ENCODE measurements around the gene TPH2. TPM values are rescaled to one million over a fixed set of nuclear protein-coding genes. Genes with fewer than 3 reads are reported as not detected.

Gene TPH2
- total and polyA plus RNA-seq, 2 of the 13 experiments (the other 11 are each of a cell fraction or from before 2014, with no cell fraction given) = not detected

DNA sequence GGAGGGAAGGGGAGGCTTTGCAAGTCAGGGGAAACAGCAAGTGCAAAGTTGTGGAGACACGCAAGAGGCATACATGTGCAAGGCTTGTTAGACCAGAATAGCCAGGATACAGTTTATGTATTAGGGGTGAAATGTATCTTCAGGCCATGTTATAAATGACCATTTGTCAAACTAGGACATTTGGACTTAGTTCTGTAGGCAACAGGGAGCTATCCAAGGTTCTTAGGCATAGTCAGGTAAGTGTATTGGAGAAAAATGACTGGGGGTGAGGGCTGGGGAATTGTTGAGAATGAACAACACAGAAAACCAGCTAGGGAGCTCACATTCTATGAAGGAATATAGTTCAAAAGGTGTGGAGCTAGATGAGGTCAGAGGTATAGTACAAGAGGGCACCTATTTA lies 42.5 kb downstream of the TPH2 start:
- Histone ChIP-seq H3K27me3 (ENCODE audit: control insufficient read depth in 1 of 2, insufficient read depth in 2 of 2, low read length in 2 of 2) (peaks cover 0 to 7% of the 10 kb centered on the region in 2 experiments; a peak in 2 of 5 replicates), H3K4me3 (replicated peaks in 1 of 3; ENCODE audit: insufficient read depth in 1 of 3, low read depth in 2 of 3, low read length in 3 of 3) (no peak overlapping the region), H3K9ac (ENCODE audit: insufficient read depth, low read depth, low read length) (no peak overlapping the region), H3K27ac (ENCODE audit: extremely low read length, insufficient read depth, low read length) (no peak overlapping the region), H3K79me2 (ENCODE audit: insufficient read depth, low read length) (no peaks in the 10 kb centered on the region), H2AFZ (ENCODE audit: low read length) (no peak overlapping the region), H3K4me2 (ENCODE audit: low read depth, low read length) (no peak overlapping the region), H3K4me1 (ENCODE audit: insufficient read depth, low read length) (no peaks in the 10 kb centered on the region), H3K36me3 (replicated peaks in 1 of 2; ENCODE audit: control insufficient read depth in 1 of 2, insufficient read depth in 2 of 2, low read length in 2 of 2) (no peaks in the 10 kb centered on the region), H3K9me3 (ENCODE audit: low read length) (no peaks in the 10 kb centered on the region), H4K20me1 (ENCODE audit: insufficient read depth, low read length) (no peaks in the 10 kb centered on the region)
- WGBS (ENCODE audit: low lambda C conversion rate) = 0% methylated on average over 1 of the region's 1 CpG
- no peak for TF ChIP-seq CCAR2 (optimal IDR thresholded peaks at IDR 0.05; ENCODE audit: low read depth, low read length)
- TF ChIP-seq REST (IDR thresholded peaks at IDR 0.05; ENCODE audit: borderline replicate concordance in 1 of 2, low read depth in 1 of 2, low read length in 2 of 2) = peak; percentile 23 to 91
- peak; percentile 92 for TF ChIP-seq MIER2 (CRISPR knock-in tag; IDR thresholded peaks at IDR 0.05)
- POLR2A ChIA-PET = no interaction called here
- ATAC-seq (no peak), FAIRE-seq (no peak), DNase-seq (ENCODE audit: low spot score) (no peak)
- in situ Hi-C loops (cut with HindIII; ENCODE audit: extremely low pct_ligation_motif_present, low pct_unique_long_range_greater_than_20kb) (no loop called here), intact Hi-C loops (cut with micrococcal nuclease; ENCODE audit: unreplicated experiment) (no loop called here)
- CTCF ChIA-PET (ENCODE audit: low intra/inter-chr PET ratio, low total read pairs) = no interaction called here
- BruUV-seq (replicated peaks) = no TSS peak

GRCh38 chr12:71994715-71995114 lies 56.1 kb downstream of the TPH2 start:
- BruUV-seq (replicated peaks) = no TSS peak
- no peak overlapping the region for H3K4me2 ChIP-seq (ENCODE audit: low read depth, low read length)
- no peaks in the 10 kb centered on the region for H3K79me2 ChIP-seq (ENCODE audit: insufficient read depth, low read length)
- H3K9ac ChIP-seq (ENCODE audit: insufficient read depth, low read depth, low read length) = no peak overlapping the region
- CTCF ChIA-PET (ENCODE audit: low intra/inter-chr PET ratio, low total read pairs) = no interaction called here
- ATAC-seq (no peak), DNase-seq (ENCODE audit: low spot score) (no peak), FAIRE-seq (no peak)
- H3K9me3 ChIP-seq (ENCODE audit: low read length) = no peaks in the 10 kb centered on the region
- no peaks in the 10 kb centered on the region for H4K20me1 ChIP-seq (ENCODE audit: insufficient read depth, low read length)
- no peak overlapping the region for H2AFZ ChIP-seq (ENCODE audit: low read length)
- no peak overlapping the region for H3K27ac ChIP-seq (ENCODE audit: extremely low read length, insufficient read depth, low read length)
- intact Hi-C loops (cut with micrococcal nuclease; ENCODE audit: unreplicated experiment) = no loop called here
- in situ Hi-C loops (cut with HindIII; ENCODE audit: extremely low pct_ligation_motif_present, low pct_unique_long_range_greater_than_20kb) = no loop called here
- H3K4me1 ChIP-seq (ENCODE audit: insufficient read depth, low read length) = no peaks in the 10 kb centered on the region
- 2% methylated on average over 2 of the region's 2 CpGs for WGBS (ENCODE audit: low lambda C conversion rate)
- no peak overlapping the region for H3K4me3 ChIP-seq (replicated peaks in 1 of 3; ENCODE audit: insufficient read depth in 1 of 3, low read depth in 2 of 3, low read length in 3 of 3)
- H3K36me3 ChIP-seq (replicated peaks in 1 of 2; ENCODE audit: control insufficient read depth in 1 of 2, insufficient read depth in 2 of 2, low read length in 2 of 2) = no peaks in the 10 kb centered on the region
- no peak for TF ChIP-seq ARID5B (CRISPR knock-in tag; IDR thresholded peaks at IDR 0.05)
- POLR2A ChIA-PET = no interaction called here
- no peaks in the 10 kb centered on the region; a peak in 1 of 5 replicates for H3K27me3 ChIP-seq (ENCODE audit: control insufficient read depth in 1 of 2, insufficient read depth in 2 of 2, low read length in 2 of 2)

Data from HepG2 (cell line).